ENCODE results near the gene EFNA1. TPM values are rescaled to one million over a fixed set of nuclear protein-coding genes. Genes with fewer than 3 reads are reported as not detected.

EFNA1 gene
- polyA plus RNA-seq, 2 of the 4 experiments (the other 2 are of a cell fraction) = 25.1 to 38.9 TPM

DNA sequence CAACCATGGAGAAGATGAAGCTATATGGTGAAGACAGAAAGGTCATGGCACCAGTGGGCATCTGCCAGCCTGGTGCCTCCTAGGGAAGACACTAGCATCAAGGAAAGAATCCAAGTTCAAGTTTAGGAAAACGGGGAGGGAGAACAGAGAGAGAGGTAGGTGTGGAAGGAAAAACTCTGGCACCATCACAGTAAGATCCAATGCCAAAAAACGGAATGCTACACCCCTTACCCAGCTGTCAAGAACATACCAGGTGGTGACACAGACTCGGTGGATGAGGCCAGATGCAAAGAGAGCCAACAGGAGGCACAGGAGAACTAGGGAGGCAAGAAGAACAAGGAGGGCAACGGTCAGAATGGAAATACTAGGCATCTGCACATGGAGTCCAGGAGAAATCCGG, 41.9 kb downstream of the EFNA1 start:
- TF ChIP-seq, protein P1, sequence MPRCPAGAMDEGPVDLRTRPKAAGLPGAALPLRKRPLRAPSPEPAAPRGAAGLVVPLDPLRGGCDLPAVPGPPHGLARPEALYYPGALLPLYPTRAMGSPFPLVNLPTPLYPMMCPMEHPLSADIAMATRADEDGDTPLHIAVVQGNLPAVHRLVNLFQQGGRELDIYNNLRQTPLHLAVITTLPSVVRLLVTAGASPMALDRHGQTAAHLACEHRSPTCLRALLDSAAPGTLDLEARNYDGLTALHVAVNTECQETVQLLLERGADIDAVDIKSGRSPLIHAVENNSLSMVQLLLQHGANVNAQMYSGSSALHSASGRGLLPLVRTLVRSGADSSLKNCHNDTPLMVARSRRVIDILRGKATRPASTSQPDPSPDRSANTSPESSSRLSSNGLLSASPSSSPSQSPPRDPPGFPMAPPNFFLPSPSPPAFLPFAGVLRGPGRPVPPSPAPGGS (IDR thresholded peaks at IDR 0.05) = no peak
- no peak for TF ChIP-seq ZC3H11A (IDR thresholded peaks at IDR 0.05)
- TF ChIP-seq KDM5A (IDR thresholded peaks at IDR 0.05) = no peak
- no peak for TF ChIP-seq POLR2A (IDR thresholded peaks at IDR 0.05; ENCODE audit: low read length)
- Histone ChIP-seq H3K27ac (no peak overlapping the region), H3K9me3 (no peaks in the 10 kb centered on the region), H3K4me2 (no peak overlapping the region), H3K4me1 (peaks cover 16% of the 10 kb centered on the region), H3K4me3 (no peak overlapping the region)
- WGBS (ENCODE audit: missing lambda C conversion rate) = 59% methylated on average over 5 of the region's 5 CpGs
- ChIA-PET POLR2A (no interaction called here), CTCF (interaction anchor here (1.2 to 15.2 kb wide), 13 partner anchors 15 to 152 kb away, joined by 3 to 384 read pairs (median 61); partner anchors contain the start of genes EFNA1, SLC50A1 and THBS3)
- ATAC-seq = no peak
- no peak for DNase-seq (ENCODE audit: low read depth in 1 of 2, low spot score in 1 of 2)
- FAIRE-seq = no peak

GRCh38 chr1:155170101-155170785, 42.6 kb downstream of the EFNA1 start:
- FAIRE-seq (no peak), DNase-seq (ENCODE audit: low read depth in 1 of 2, low spot score in 1 of 2) (no peak), ATAC-seq (no peak)
- H3K4me3 ChIP-seq = no peak overlapping the region
- no peaks in the 10 kb centered on the region for H3K9me3 ChIP-seq
- peaks cover 17% of the 10 kb centered on the region for H3K4me1 ChIP-seq
- WGBS (ENCODE audit: missing lambda C conversion rate) = 88% methylated on average over 2 of the region's 2 CpGs
- TF ChIP-seq, protein P2, sequence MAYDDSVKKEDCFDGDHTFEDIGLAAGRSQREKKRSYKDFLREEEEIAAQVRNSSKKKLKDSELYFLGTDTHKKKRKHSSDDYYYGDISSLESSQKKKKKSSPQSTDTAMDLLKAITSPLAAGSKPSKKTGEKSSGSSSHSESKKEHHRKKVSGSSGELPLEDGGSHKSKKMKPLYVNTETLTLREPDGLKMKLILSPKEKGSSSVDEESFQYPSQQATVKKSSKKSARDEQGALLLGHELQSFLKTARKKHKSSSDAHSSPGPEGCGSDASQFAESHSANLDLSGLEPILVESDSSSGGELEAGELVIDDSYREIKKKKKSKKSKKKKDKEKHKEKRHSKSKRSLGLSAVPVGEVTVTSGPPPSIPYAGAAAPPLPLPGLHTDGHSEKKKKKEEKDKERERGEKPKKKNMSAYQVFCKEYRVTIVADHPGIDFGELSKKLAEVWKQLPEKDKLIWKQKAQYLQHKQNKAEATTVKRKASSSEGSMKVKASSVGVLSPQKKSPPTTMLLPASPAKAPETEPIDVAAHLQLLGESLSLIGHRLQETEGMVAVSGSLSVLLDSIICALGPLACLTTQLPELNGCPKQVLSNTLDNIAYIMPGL (CRISPR knock-in tag; IDR thresholded peaks at IDR 0.05; ENCODE audit: borderline replicate concordance) = no peak
- TF ChIP-seq JUNB (IDR thresholded peaks at IDR 0.05) (no peak), POLR2AphosphoS2 (conservative IDR thresholded peaks at IDR 0.05; ENCODE audit: low read length) (no peak), HOXB5 (CRISPR knock-in tag; IDR thresholded peaks at IDR 0.05) (no peak), HEYL (CRISPR knock-in tag; IDR thresholded peaks at IDR 0.05) (no peak), CBX8 (IDR thresholded peaks at IDR 0.05) (no peak), HOXB13 (CRISPR knock-in tag; IDR thresholded peaks at IDR 0.05; ENCODE audit: low read depth) (no peak), ZNF302 (CRISPR knock-in tag; IDR thresholded peaks at IDR 0.05) (no peak), ZFP36 (IDR thresholded peaks at IDR 0.05; ENCODE audit: borderline replicate concordance, partially characterized antibody) (no peak)
- TF ChIP-seq, protein P3, sequence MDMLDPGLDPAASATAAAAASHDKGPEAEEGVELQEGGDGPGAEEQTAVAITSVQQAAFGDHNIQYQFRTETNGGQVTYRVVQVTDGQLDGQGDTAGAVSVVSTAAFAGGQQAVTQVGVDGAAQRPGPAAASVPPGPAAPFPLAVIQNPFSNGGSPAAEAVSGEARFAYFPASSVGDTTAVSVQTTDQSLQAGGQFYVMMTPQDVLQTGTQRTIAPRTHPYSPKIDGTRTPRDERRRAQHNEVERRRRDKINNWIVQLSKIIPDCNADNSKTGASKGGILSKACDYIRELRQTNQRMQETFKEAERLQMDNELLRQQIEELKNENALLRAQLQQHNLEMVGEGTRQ (IDR thresholded peaks at IDR 0.05) = no peak
- TF ChIP-seq, protein P4, sequence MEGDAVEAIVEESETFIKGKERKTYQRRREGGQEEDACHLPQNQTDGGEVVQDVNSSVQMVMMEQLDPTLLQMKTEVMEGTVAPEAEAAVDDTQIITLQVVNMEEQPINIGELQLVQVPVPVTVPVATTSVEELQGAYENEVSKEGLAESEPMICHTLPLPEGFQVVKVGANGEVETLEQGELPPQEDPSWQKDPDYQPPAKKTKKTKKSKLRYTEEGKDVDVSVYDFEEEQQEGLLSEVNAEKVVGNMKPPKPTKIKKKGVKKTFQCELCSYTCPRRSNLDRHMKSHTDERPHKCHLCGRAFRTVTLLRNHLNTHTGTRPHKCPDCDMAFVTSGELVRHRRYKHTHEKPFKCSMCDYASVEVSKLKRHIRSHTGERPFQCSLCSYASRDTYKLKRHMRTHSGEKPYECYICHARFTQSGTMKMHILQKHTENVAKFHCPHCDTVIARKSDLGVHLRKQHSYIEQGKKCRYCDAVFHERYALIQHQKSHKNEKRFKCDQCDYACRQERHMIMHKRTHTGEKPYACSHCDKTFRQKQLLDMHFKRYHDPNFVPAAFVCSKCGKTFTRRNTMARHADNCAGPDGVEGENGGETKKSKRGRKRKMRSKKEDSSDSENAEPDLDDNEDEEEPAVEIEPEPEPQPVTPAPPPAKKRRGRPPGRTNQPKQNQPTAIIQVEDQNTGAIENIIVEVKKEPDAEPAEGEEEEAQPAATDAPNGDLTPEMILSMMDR (IDR thresholded peaks at IDR 0.05) = no peak
- H3K4me2 ChIP-seq = no peak overlapping the region
- ChIA-PET CTCF (interaction anchor here (1.0 to 15.2 kb wide), 11 partner anchors 15 to 153 kb away, joined by 3 to 384 read pairs (median 62); partner anchors contain the start of genes EFNA1 and SLC50A1), POLR2A (no interaction called here)
- H3K27ac ChIP-seq = no peak overlapping the region

GRCh38 chr1:155170806-155171205, 43.1 kb downstream of the EFNA1 start:
- FAIRE-seq = no peak
- DNase-seq (ENCODE audit: low read depth in 1 of 2, low spot score in 1 of 2) = no peak
- POLR2A ChIA-PET = no interaction called here
- TF ChIP-seq, protein P5, sequence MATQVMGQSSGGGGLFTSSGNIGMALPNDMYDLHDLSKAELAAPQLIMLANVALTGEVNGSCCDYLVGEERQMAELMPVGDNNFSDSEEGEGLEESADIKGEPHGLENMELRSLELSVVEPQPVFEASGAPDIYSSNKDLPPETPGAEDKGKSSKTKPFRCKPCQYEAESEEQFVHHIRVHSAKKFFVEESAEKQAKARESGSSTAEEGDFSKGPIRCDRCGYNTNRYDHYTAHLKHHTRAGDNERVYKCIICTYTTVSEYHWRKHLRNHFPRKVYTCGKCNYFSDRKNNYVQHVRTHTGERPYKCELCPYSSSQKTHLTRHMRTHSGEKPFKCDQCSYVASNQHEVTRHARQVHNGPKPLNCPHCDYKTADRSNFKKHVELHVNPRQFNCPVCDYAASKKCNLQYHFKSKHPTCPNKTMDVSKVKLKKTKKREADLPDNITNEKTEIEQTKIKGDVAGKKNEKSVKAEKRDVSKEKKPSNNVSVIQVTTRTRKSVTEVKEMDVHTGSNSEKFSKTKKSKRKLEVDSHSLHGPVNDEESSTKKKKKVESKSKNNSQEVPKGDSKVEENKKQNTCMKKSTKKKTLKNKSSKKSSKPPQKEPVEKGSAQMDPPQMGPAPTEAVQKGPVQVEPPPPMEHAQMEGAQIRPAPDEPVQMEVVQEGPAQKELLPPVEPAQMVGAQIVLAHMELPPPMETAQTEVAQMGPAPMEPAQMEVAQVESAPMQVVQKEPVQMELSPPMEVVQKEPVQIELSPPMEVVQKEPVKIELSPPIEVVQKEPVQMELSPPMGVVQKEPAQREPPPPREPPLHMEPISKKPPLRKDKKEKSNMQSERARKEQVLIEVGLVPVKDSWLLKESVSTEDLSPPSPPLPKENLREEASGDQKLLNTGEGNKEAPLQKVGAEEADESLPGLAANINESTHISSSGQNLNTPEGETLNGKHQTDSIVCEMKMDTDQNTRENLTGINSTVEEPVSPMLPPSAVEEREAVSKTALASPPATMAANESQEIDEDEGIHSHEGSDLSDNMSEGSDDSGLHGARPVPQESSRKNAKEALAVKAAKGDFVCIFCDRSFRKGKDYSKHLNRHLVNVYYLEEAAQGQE (IDR thresholded peaks at IDR 0.05) = no peak
- TF ChIP-seq RARB (CRISPR knock-in tag; IDR thresholded peaks at IDR 0.05) = no peak
- no peak for TF ChIP-seq KDM5A (IDR thresholded peaks at IDR 0.05)
- TF ChIP-seq ZSCAN20 (CRISPR knock-in tag; IDR thresholded peaks at IDR 0.05) = no peak
- TF ChIP-seq, protein P6, sequence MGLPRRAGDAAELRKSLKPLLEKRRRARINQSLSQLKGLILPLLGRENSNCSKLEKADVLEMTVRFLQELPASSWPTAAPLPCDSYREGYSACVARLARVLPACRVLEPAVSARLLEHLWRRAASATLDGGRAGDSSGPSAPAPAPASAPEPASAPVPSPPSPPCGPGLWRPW (IDR thresholded peaks at IDR 0.05) = no peak
- no peak for TF ChIP-seq ZC3H11A (IDR thresholded peaks at IDR 0.05)
- no peak for TF ChIP-seq FOXS1 (CRISPR knock-in tag; IDR thresholded peaks at IDR 0.05)
- no peak for TF ChIP-seq EP300 (IDR thresholded peaks at IDR 0.05)
- TF ChIP-seq KDM1A (IDR thresholded peaks at IDR 0.05; ENCODE audit: low read depth) = no peak
- TF ChIP-seq RNF2 (IDR thresholded peaks at IDR 0.05; ENCODE audit: borderline replicate concordance, low read depth) = no peak
- TF ChIP-seq GATA3 (IDR thresholded peaks at IDR 0.05; ENCODE audit: borderline replicate concordance) = no peak
- no peak for TF ChIP-seq HDAC2 (IDR thresholded peaks at IDR 0.05)

More at GRCh38 chr1:155170806-155171205, 43.1 kb downstream of the EFNA1 start:
- CTCF ChIA-PET = interaction anchor here (1.0 to 15.2 kb wide), 10 partner anchors 16 to 154 kb away, joined by 3 to 384 read pairs (median 68); partner anchors contain the start of genes EFNA1 and SLC50A1
- ATAC-seq = no peak
- WGBS (ENCODE audit: missing lambda C conversion rate) = 93% methylated on average over 7 of the region's 7 CpGs
- Histone ChIP-seq H3K4me1 (peaks cover 17% of the 10 kb centered on the region), H3K4me2 (no peak overlapping the region), H3K9me3 (no peaks in the 10 kb centered on the region), H3K4me3 (no peak overlapping the region), H3K27ac (no peak overlapping the region)

Data from A549 (cell line).